Pancreas (tissue), 10 donors: ENCODE results near the gene NRP2. TPM values are rescaled to one million over a fixed set of nuclear protein-coding genes. Genes with fewer than 3 reads are reported as not detected.

ENCODE experiments used
- ATAC-seq, 4 donors: fragments of 200-7000 bp; cut with Tn5 transposase; one replicate each; pipeline versions ENCODE4 v1.8.0 to v1.9.1; 2020; ENCODE audit warnings: mild to moderate bottlenecking in 4 of 4, moderate library complexity in 4 of 4
- DNase-seq, 6 donors: peaks; one replicate each; pipeline ENCODE4 v3.0.0-alpha.2; 2020
- FAIRE-seq: peaks from 2 replicates; lab custom pipeline; 2012; peaks lifted over from hg19 to GRCh38; lab: Jason Lieb, UNC
- H3K27ac ChIP-seq, 4 donors: fragments of 200-600 bp; sonication (generic); 1 replicate in 3 of 4; 2 replicates in 1 of 4; pipeline versions ENCODE4 v1.5.0 to v1.8.0; 2020
- H3K27me3 ChIP-seq, 4 donors: fragments of 200-600 bp; one replicate each; pipeline ENCODE4 v1.8.0; 2021
- H3K36me3 ChIP-seq, 3 donors: fragments of 200-600 bp; sonication (generic) in 1 of 3; one replicate each; pipeline versions ENCODE4 v1.5.0 to v1.8.0; 2020 to 2021
- H3K4me1 ChIP-seq, 3 donors: fragments of 200-600 bp; one replicate each; pipeline ENCODE4 v1.8.0; 2021
- H3K4me3 ChIP-seq, 4 donors: fragments of 200-600 bp; sonication (generic) in 2 of 4; one replicate each; pipeline versions ENCODE4 v1.5.0 to v1.8.0; 2020 to 2021
- H3K9me3 ChIP-seq, 4 donors: fragments of 200-600 bp; one replicate each; pipeline ENCODE4 v1.8.0; 2021
- CTCF ChIP-seq, 4 donors: fragments of 200-600 bp; sonication (generic) in 3 of 4; IDR thresholded peaks; one replicate each; pipeline versions ENCODE4 v1.5.0 to v1.8.0; 2021; ENCODE audit warnings: antibody characterized with exemption in 4 of 4
- WGBS, 2 donors: extraction: QIAGEN DNeasy Blood & Tissue Kit; methylation state at CpG; one replicate each; pipeline ENCODE4 v1.1.7; 2013; 5-methylcytosine and 5-hydroxymethylcytosine counted together
- intact Hi-C, 3 donors: fragments of 100-400 bp; cut with DNase I; formaldehyde crosslinking; loops; one replicate each; pipeline versions ENCODE4 v1.11.1 to v1.14.2; 2022
- polyA plus RNA-seq, 2 donors: library from polyadenylated mRNA; stranded (reverse); fragments of 200-250 nt; gene quantifications; one replicate each; pipeline ENCODE4 v1.2.3, GENCODE V29; 2013
- total RNA-seq, 6 donors: library from RNA; stranded (reverse); fragmentation: NEBNext Ultra II Directional in 4 of 6; extraction: Animal tissue kit (Norgen Biotek cat#: 25700) in 4 of 6; gene quantifications; one replicate each; pipeline versions ENCODE4 v1.2.1 to v1.2.4, GENCODE V29; 2021 to 2023
- donor health status: healthy with polysubstance abuse.
- donor health status: DM: no; HTN: no; CAD: no; lungs with moderate emphysema.
- donor health status: DM: no; HTN: no; CAD: no.
- donor health status: control.
- donor health status: control.
- donor health status: Bipolar disorder and iron deficiency.
- donor health status: DM: yes; HTN: yes; CAD: no.
- donor health status: DM: no; HTN: no; CAD: no.
- donor health status: DM: no; HTN: no; CAD: no.
- donor health status: DM: yes; HTN: yes; CAD: no.

NRP2 gene
- total and polyA plus RNA-seq, 8 donors = 0.65 to 11.0 (median 1.6) TPM

- Histone ChIP-seq H3K9me3 (no peaks in the 10 kb centered on the region), H3K4me3 (no peak overlapping the region), H3K4me1 (peaks cover 0 to 6% (median 0%) of the 10 kb centered on the region in 3 donors), H3K36me3 (no peaks in the 10 kb centered on the region), H3K27ac (no peak overlapping the region), H3K27me3 (no peaks in the 10 kb centered on the region)
- 78 to 80% methylated on average over 8 of the region's 8 CpGs for WGBS, 2 donors
- FAIRE-seq (no peak), ATAC-seq (no peak), DNase-seq (no peak)
- no peak for TF ChIP-seq CTCF (IDR thresholded peaks at IDR 0.05)
- intact Hi-C loops = no loop called here
These were observed 21.3 kb downstream of the NRP2 start for GRCh38 chr2:205703471-205704126.

- Histone ChIP-seq H3K36me3 (no peaks in the 10 kb centered on the region), H3K4me1 (peaks cover 0 to 6% (median 0%) of the 10 kb centered on the region in 3 donors), H3K27ac (no peak overlapping the region), H3K4me3 (no peak overlapping the region), H3K27me3 (no peaks in the 10 kb centered on the region), H3K9me3 (no peaks in the 10 kb centered on the region)
- ATAC-seq (peak in 3 of 4 donors; percentile 12 to 74 (median 15)), FAIRE-seq (no peak), DNase-seq (no peak)
- no peak for TF ChIP-seq CTCF (IDR thresholded peaks at IDR 0.05)
- intact Hi-C loops = no loop called here
- WGBS, 2 donors = 45 to 50% methylated on average over 9 of the region's 9 CpGs
These were observed 21.9 kb downstream of the NRP2 start for GRCh38 chr2:205704127-205704741.

GRCh38 chr2:205705511-205706349, 23.4 kb downstream of the NRP2 start:
- Histone ChIP-seq H3K36me3 (no peaks in the 10 kb centered on the region), H3K4me1 (peaks cover 0 to 2% (median 0%) of the 10 kb centered on the region in 3 donors), H3K27me3 (no peaks in the 10 kb centered on the region), H3K4me3 (no peak overlapping the region), H3K27ac (peak overlapping the region in 2 of 4 donors; percentile 18 to 22), H3K9me3 (no peaks in the 10 kb centered on the region)
- DNase-seq (no peak), ATAC-seq (no peak), FAIRE-seq (no peak)
- intact Hi-C loops = no loop called here
- no peak for TF ChIP-seq CTCF (IDR thresholded peaks at IDR 0.05)
- WGBS, 2 donors = 86 to 93% methylated on average over 16 of the region's 16 CpGs

GRCh38 chr2:205706769-205707381, 24.6 kb downstream of the NRP2 start:
- intact Hi-C loops = no loop called here
- Histone ChIP-seq H3K27ac (peak overlapping the region in 2 of 4 donors; percentile 22 to 50), H3K4me3 (no peak overlapping the region), H3K4me1 (peaks cover 0 to 2% (median 0%) of the 10 kb centered on the region in 3 donors), H3K27me3 (no peaks in the 10 kb centered on the region), H3K36me3 (no peaks in the 10 kb centered on the region), H3K9me3 (no peaks in the 10 kb centered on the region)
- 74 to 81% methylated on average over 10 of the region's 10 CpGs for WGBS, 2 donors
- ATAC-seq = peak in 3 of 4 donors; percentile 61 to 88 (median 78)
- FAIRE-seq = no peak
- no peak for DNase-seq
- TF ChIP-seq CTCF (IDR thresholded peaks at IDR 0.05) = no peak
